ENCODE data around the gene AFAP1L2.
"Not testable (repeated sequence)": the region's sequence is repeated elsewhere in the genome, so short reads cannot be mapped to it uniquely, and the experiment has no call there.

Gene AFAP1L2

GRCh38 chr10:114350751-114351150 lies 53.6 kb downstream of the AFAP1L2 start:
- Histone ChIP-seq H3F3A (ENCODE audit: low read depth) (no peaks in the 10 kb centered on the region), H3K9ac (ENCODE audit: low read depth, low read length, poor library complexity, severe bottlenecking) (no peak overlapping the region), H2AFZ (ENCODE audit: low read length) (no peak overlapping the region), H3K4me2 (ENCODE audit: low read depth, low read length, poor library complexity, severe bottlenecking) (no peak overlapping the region), H3K9me2 (replicated peaks; ENCODE audit: low read depth, low read length) (no peaks in the 10 kb centered on the region), H3K4me1 (ENCODE audit: insufficient read depth, low read length, poor library complexity, severe bottlenecking) (peaks cover 10% of the 10 kb centered on the region), H3K27me3 (ENCODE audit: insufficient read depth, low read length, poor library complexity, severe bottlenecking) (no peaks in the 10 kb centered on the region), H3K79me2 (ENCODE audit: insufficient read depth, low read length) (no peaks in the 10 kb centered on the region), H4K20me1 (ENCODE audit: insufficient read depth, low read length, poor library complexity, severe bottlenecking) (no peaks in the 10 kb centered on the region), H3K36me3 (ENCODE audit: insufficient read depth, low read length) (no peaks in the 10 kb centered on the region), H3K9me3 (ENCODE audit: insufficient read depth, low read depth, low read length) (no peaks in the 10 kb centered on the region), H3K4me3 (ENCODE audit: low read length, poor library complexity, severe bottlenecking) (no peak overlapping the region)
- no peak for TF ChIP-seq EZH2phosphoT487 (IDR thresholded peaks at IDR 0.05; ENCODE audit: borderline replicate concordance)
- TF ChIP-seq CTCF (conservative IDR thresholded peaks at IDR 0.05; ENCODE audit: low read length), result no peak

GRCh38 chr10:114349522-114350215 lies 54.6 kb downstream of the AFAP1L2 start:
- Histone ChIP-seq H3K9me3 (ENCODE audit: insufficient read depth, low read depth, low read length) (no peaks in the 10 kb centered on the region), H3K9me2 (replicated peaks; ENCODE audit: low read depth, low read length) (no peaks in the 10 kb centered on the region), H3K4me1 (ENCODE audit: insufficient read depth, low read length, poor library complexity, severe bottlenecking) (peaks cover 10% of the 10 kb centered on the region), H3K4me3 (ENCODE audit: low read length, poor library complexity, severe bottlenecking) (no peak overlapping the region), H3K79me2 (ENCODE audit: insufficient read depth, low read length) (no peaks in the 10 kb centered on the region), H3K4me2 (ENCODE audit: low read depth, low read length, poor library complexity, severe bottlenecking) (no peak overlapping the region), H3F3A (ENCODE audit: low read depth) (no peaks in the 10 kb centered on the region), H4K20me1 (ENCODE audit: insufficient read depth, low read length, poor library complexity, severe bottlenecking) (no peaks in the 10 kb centered on the region), H2AFZ (ENCODE audit: low read length) (no peak overlapping the region), H3K36me3 (ENCODE audit: insufficient read depth, low read length) (no peaks in the 10 kb centered on the region), H3K27me3 (ENCODE audit: insufficient read depth, low read length, poor library complexity, severe bottlenecking) (no peaks in the 10 kb centered on the region), H3K9ac (ENCODE audit: low read depth, low read length, poor library complexity, severe bottlenecking) (no peak overlapping the region)
- TF ChIP-seq CTCF (conservative IDR thresholded peaks at IDR 0.05; ENCODE audit: low read length) (no peak), EZH2phosphoT487 (IDR thresholded peaks at IDR 0.05; ENCODE audit: borderline replicate concordance) (no peak)

- not testable (repeated sequence) for H3K9me2 ChIP-seq (replicated peaks; ENCODE audit: low read depth, low read length); H3K4me2 ChIP-seq (ENCODE audit: low read depth, low read length, poor library complexity, severe bottlenecking); H3F3A ChIP-seq (ENCODE audit: low read depth); H2AFZ ChIP-seq (ENCODE audit: low read length); H3K9me3 ChIP-seq (ENCODE audit: insufficient read depth, low read depth, low read length); H4K20me1 ChIP-seq (ENCODE audit: insufficient read depth, low read length, poor library complexity, severe bottlenecking); H3K27me3 ChIP-seq (ENCODE audit: insufficient read depth, low read length, poor library complexity, severe bottlenecking); H3K79me2 ChIP-seq (ENCODE audit: insufficient read depth, low read length); H3K4me3 ChIP-seq (ENCODE audit: low read length, poor library complexity, severe bottlenecking); H3K36me3 ChIP-seq (ENCODE audit: insufficient read depth, low read length); H3K9ac ChIP-seq (ENCODE audit: low read depth, low read length, poor library complexity, severe bottlenecking)
- peaks cover 14% of the 10 kb centered on the region for H3K4me1 ChIP-seq (ENCODE audit: insufficient read depth, low read length, poor library complexity, severe bottlenecking)
These were observed 55.2 kb downstream of the AFAP1L2 start for GRCh38 chr10:114349071-114349470.

DNA sequence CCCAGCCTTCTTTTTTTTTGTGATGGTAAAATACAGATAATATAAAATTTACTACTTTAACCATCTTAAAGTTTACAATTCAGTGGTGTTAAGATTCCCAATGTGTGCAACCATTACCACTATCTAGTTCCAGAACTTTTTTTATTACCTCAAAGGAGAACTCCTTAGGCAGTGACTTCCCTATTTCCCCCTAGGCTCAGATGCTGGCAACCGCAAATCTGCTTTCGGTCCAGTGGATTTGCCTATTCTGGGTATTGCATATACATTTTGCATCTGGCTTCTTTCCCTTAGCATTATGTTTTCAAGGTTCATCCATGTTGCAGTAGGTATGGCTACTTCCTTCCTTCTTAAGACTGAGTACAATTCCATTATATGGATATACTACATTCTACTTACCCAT lies 56.5 kb downstream of the AFAP1L2 start:
- Histone ChIP-seq H3K9me3 (ENCODE audit: insufficient read depth, low read depth, low read length) (no peaks in the 10 kb centered on the region), H4K20me1 (ENCODE audit: insufficient read depth, low read length, poor library complexity, severe bottlenecking) (no peaks in the 10 kb centered on the region), H3F3A (ENCODE audit: low read depth) (no peaks in the 10 kb centered on the region), H3K4me3 (ENCODE audit: low read length, poor library complexity, severe bottlenecking) (no peak overlapping the region), H3K4me2 (ENCODE audit: low read depth, low read length, poor library complexity, severe bottlenecking) (no peak overlapping the region), H3K9ac (ENCODE audit: low read depth, low read length, poor library complexity, severe bottlenecking) (no peak overlapping the region), H3K4me1 (ENCODE audit: insufficient read depth, low read length, poor library complexity, severe bottlenecking) (peaks cover 19% of the 10 kb centered on the region), H3K79me2 (ENCODE audit: insufficient read depth, low read length) (no peaks in the 10 kb centered on the region), H3K9me2 (replicated peaks; ENCODE audit: low read depth, low read length) (no peaks in the 10 kb centered on the region), H3K36me3 (ENCODE audit: insufficient read depth, low read length) (no peaks in the 10 kb centered on the region), H3K27me3 (ENCODE audit: insufficient read depth, low read length, poor library complexity, severe bottlenecking) (no peaks in the 10 kb centered on the region), H2AFZ (ENCODE audit: low read length) (no peak overlapping the region)
- TF ChIP-seq CTCF (conservative IDR thresholded peaks at IDR 0.05; ENCODE audit: low read length), result no peak
- no peak for TF ChIP-seq EZH2phosphoT487 (IDR thresholded peaks at IDR 0.05; ENCODE audit: borderline replicate concordance)
